HFFc6 (cell line): ENCODE results near the gene TPD52L1. TPM values are rescaled to one million over a fixed set of nuclear protein-coding genes. Genes with fewer than 3 reads are reported as not detected.
A peak's percentile ranks its signal among the peaks of the same experiment; 100 is the strongest.

Source experiments
- DNase-seq: peaks from one replicate; pipeline ENCODE4 v3.0.0-alpha.2; 2018
- H3K27ac Mint-ChIP-seq: 2 replicates; pipeline ENCODE4 v1.8.0; 2020; ENCODE audit warnings: mild to moderate bottlenecking, mixed read lengths
- H3K27me3 Mint-ChIP-seq: 2 replicates; pipeline ENCODE4 v1.8.0; 2021; ENCODE audit warnings: mild to moderate bottlenecking, moderate library complexity, mixed read lengths; ENCODE audit not compliant: insufficient read depth
- H3K36me3 Mint-ChIP-seq: 2 replicates; pipeline ENCODE4 v1.8.0; 2021; ENCODE audit warnings: low read depth, mixed read lengths
- H3K4me1 Mint-ChIP-seq: 2 replicates; pipeline ENCODE4 v1.8.0; 2020; ENCODE audit warnings: low read depth, mixed read lengths
- H3K4me3 Mint-ChIP-seq: 2 replicates; pipeline ENCODE4 v1.8.0; 2020; ENCODE audit warnings: mild to moderate bottlenecking, moderate library complexity, mixed read lengths
- H3K9me3 Mint-ChIP-seq: 2 replicates; pipeline ENCODE4 v1.8.0; 2020; ENCODE audit warnings: mild to moderate bottlenecking, mixed read lengths
- CTCF ChIP-seq: fragments of 200-600 bp; sonication (generic); IDR thresholded peaks from 2 replicates; pipeline ENCODE4 v1.5.0; 2021; ENCODE audit warnings: antibody characterized with exemption, mild to moderate bottlenecking
- total RNA-seq, 6 experiments: library from RNA; stranded (reverse); fragmentation: NEBNext Ultra II Directional; extraction: Animal tissue kit (Norgen Biotek cat#: 25700); gene quantifications; 2 replicates in 1 of 6; 3 replicates in 5 of 6; pipeline ENCODE4 v1.2.3, GENCODE V29; 2021

Gene TPD52L1
- total RNA-seq, 6 experiments from 2014 or later = 11.0 to 36.8 (median 11.7) TPM

- no peak for DNase-seq
- H3K9me3 Mint-ChIP-seq = no peaks in the 10 kb centered on the region
- no peaks in the 10 kb centered on the region for H3K36me3 Mint-ChIP-seq
- no peak overlapping the region for H3K4me3 Mint-ChIP-seq
- H3K27ac Mint-ChIP-seq = peak overlapping the region; percentile 29; the same call in 1 of the 2 replicates
- H3K27me3 Mint-ChIP-seq = no peaks in the 10 kb centered on the region
- H3K4me1 Mint-ChIP-seq = peaks cover 74% of the 10 kb centered on the region
- TF ChIP-seq CTCF = peak; percentile 40
Observed at GRCh38 chr6:125192610-125192930, 39.0 kb downstream of the TPD52L1 start.

DNA sequence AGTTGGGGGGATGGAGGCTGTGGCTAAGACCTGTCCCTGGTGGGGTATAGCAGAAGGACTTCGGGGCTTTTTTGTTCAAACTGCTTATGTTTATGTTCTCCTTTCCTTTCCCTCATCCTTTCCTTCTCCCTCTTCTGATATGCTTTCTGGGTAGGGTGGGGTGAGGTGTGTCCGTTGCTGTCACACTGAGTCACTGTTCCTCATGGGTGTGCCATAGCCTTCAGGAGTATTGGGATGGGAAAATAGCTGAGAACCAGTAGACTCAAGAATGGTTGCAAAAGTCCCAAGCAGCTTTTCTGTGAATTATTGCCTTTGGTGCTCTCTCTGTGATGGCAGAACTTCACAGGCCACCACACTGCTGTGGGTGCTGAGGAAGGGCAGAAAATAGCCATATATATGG, 39.6 kb downstream of the TPD52L1 start:
- no peak overlapping the region for H3K4me3 Mint-ChIP-seq
- no peaks in the 10 kb centered on the region for H3K27me3 Mint-ChIP-seq
- peaks cover 74% of the 10 kb centered on the region for H3K4me1 Mint-ChIP-seq
- peak overlapping the region; percentile 34; the same call in 1 of the 2 replicates for H3K27ac Mint-ChIP-seq
- no peaks in the 10 kb centered on the region for H3K36me3 Mint-ChIP-seq
- TF ChIP-seq CTCF = no peak
- no peaks in the 10 kb centered on the region for H3K9me3 Mint-ChIP-seq
- no peak for DNase-seq

- no peak for TF ChIP-seq CTCF
- no peak overlapping the region for H3K4me3 Mint-ChIP-seq
- H3K9me3 Mint-ChIP-seq = no peaks in the 10 kb centered on the region
- H3K27me3 Mint-ChIP-seq = no peaks in the 10 kb centered on the region
- no peak overlapping the region for H3K27ac Mint-ChIP-seq
- DNase-seq = no peak
- H3K4me1 Mint-ChIP-seq = peaks cover 59% of the 10 kb centered on the region
- no peaks in the 10 kb centered on the region for H3K36me3 Mint-ChIP-seq
Observed at GRCh38 chr6:125194941-125195340, 41.4 kb downstream of the TPD52L1 start.

- no peaks in the 10 kb centered on the region for H3K36me3 Mint-ChIP-seq
- H3K27ac Mint-ChIP-seq = no peak overlapping the region
- H3K4me3 Mint-ChIP-seq = no peak overlapping the region
- DNase-seq = no peak
- no peaks in the 10 kb centered on the region for H3K27me3 Mint-ChIP-seq
- no peaks in the 10 kb centered on the region for H3K9me3 Mint-ChIP-seq
- H3K4me1 Mint-ChIP-seq = peaks cover 65% of the 10 kb centered on the region
- TF ChIP-seq CTCF = no peak
Observed at GRCh38 chr6:125195526-125195925, 42.0 kb downstream of the TPD52L1 start.

DNA sequence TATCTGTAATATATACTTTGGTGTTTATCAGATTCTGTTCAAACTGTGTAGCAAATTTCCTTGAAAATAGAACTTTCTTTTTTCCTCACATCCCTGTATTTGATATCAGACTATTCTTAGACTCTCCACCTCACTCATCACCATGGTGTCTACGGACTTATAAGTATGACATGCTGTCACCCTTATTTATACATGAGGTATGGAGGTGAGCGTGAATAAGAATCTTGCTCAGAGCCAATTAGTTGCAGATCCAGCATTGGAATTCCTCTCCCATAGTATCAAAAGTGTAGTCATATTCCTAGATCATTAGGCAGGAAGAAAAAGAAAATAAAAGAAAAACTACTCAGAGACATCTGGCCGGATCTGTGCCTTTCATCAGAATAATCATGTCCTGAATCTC, 43.0 kb downstream of the TPD52L1 start:
- H3K27ac Mint-ChIP-seq = no peak overlapping the region; the same call in 1 of the 2 replicates
- H3K36me3 Mint-ChIP-seq = no peaks in the 10 kb centered on the region
- peak overlapping the region; percentile 8; the same call in 1 of the 2 replicates for H3K4me3 Mint-ChIP-seq
- no peaks in the 10 kb centered on the region for H3K27me3 Mint-ChIP-seq
- no peak for TF ChIP-seq CTCF
- H3K4me1 Mint-ChIP-seq = peaks cover 71% of the 10 kb centered on the region
- no peak for DNase-seq
- no peaks in the 10 kb centered on the region for H3K9me3 Mint-ChIP-seq

GRCh38 chr6:125197795-125198269, 44.3 kb downstream of the TPD52L1 start:
- peak; percentile 22 for DNase-seq
- Mint-ChIP-seq H3K9me3 (no peaks in the 10 kb centered on the region), H3K4me3 (no peak overlapping the region)

More at GRCh38 chr6:125197795-125198269, 44.3 kb downstream of the TPD52L1 start:
- Mint-ChIP-seq H3K4me1 (peaks cover 71% of the 10 kb centered on the region), H3K36me3 (no peaks in the 10 kb centered on the region), H3K27me3 (no peaks in the 10 kb centered on the region), H3K27ac (peak overlapping the region; percentile 70)
- TF ChIP-seq CTCF = no peak
